ENCODE results near the gene CYB5R3. TPM values are rescaled to one million over a fixed set of nuclear protein-coding genes. Genes with fewer than 3 reads are reported as not detected.

Gene CYB5R3
- total RNA-seq, 1 donor from 2014 or later, result 14.0 TPM

Small RNA genes lying within 50 kb of the gene (small RNA-seq; reads per million reads assigned to genes)
- not detected for gene RNU6-513P

Other genes with a start within 250 kb of the CYB5R3 start
- 0.62 TPM for gene NFAM1, start 217.0 kb downstream of the CYB5R3 start, total RNA-seq
- 21.5 TPM for gene RRP7A, start 129.6 kb downstream of the CYB5R3 start, total RNA-seq
- 5.6 TPM for gene SERHL2, start 95.4 kb downstream of the CYB5R3 start, total RNA-seq
- 27.1 TPM for gene POLDIP3, start 34.5 kb downstream of the CYB5R3 start, total RNA-seq
- 0.31 TPM for gene ATP5MGL, start 8.8 kb downstream of the CYB5R3 start, total RNA-seq
- 0.31 TPM for gene A4GALT, start 71.5 kb upstream of the CYB5R3 start, total RNA-seq
- gene ARFGAP3, start 207.9 kb upstream of the CYB5R3 start, total RNA-seq, result 72.1 TPM